GM12874 (cell line): Measurements from ENCODE around the gene IGFL2.

ENCODE experiments used
- TF ChIP-seq, protein P1 (sequence below): IDR thresholded peaks from 2 replicates; pipeline ENCODE4 v1.5.1; 2011; ENCODE audit warnings: low read depth, mild to moderate bottlenecking, control low read depth, low read length, moderate library complexity; ENCODE audit not compliant: insufficient read depth

Gene IGFL2

DNA sequence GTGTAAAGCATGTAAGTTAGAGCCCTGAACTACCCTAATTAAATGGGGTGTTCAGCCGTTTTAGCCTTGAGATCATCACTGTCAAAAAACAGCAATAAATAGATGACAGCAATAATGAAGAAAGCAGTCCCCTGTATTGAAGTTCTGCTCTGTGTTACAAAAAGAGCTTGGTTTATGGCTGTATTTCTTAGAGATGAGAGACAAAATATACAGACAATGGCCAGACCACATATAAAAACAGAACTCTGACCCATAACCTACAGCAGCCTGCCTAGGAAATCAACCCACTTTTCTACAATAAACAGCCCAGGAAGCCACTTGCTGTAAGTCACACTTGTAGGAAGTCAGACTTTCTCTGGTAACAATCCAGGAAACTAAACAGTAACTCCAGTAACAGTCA lies 34.3 kb upstream of the IGFL2 start:
- TF ChIP-seq, protein P1, sequence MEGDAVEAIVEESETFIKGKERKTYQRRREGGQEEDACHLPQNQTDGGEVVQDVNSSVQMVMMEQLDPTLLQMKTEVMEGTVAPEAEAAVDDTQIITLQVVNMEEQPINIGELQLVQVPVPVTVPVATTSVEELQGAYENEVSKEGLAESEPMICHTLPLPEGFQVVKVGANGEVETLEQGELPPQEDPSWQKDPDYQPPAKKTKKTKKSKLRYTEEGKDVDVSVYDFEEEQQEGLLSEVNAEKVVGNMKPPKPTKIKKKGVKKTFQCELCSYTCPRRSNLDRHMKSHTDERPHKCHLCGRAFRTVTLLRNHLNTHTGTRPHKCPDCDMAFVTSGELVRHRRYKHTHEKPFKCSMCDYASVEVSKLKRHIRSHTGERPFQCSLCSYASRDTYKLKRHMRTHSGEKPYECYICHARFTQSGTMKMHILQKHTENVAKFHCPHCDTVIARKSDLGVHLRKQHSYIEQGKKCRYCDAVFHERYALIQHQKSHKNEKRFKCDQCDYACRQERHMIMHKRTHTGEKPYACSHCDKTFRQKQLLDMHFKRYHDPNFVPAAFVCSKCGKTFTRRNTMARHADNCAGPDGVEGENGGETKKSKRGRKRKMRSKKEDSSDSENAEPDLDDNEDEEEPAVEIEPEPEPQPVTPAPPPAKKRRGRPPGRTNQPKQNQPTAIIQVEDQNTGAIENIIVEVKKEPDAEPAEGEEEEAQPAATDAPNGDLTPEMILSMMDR = no peak

DNA sequence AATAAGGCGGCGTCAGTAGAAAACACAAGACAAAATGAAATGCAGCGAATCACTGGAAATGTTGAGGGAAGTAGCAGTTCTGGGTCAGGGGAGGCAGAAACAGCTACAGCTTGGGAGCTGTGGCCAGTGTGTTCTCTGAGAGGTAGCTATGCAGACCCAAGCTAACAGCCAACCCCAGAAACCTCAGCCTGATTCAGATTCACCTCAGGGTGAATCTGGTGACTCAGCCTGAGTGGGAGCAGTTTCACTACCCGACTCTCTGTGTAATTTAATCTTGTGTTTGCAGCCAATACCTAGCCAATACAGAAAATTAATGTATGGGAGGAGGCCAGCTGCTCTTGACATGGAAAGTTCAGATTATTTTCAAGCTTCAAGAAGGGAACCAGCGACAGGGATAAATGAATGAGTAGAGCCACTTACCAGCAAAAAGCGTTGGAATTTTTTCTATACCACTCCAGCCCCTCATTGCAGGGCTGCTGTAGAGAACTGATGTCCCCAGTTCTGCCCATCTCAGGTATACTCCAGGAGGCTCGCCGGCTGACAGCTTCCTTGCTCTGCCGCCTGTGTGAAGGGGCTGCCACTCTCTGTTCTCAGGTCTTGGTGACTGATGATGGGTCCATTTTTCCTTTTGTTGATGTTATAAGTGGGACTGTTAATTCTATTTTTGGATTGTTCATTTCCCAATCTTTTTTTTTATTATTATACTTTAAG lies 32.5 kb upstream of the IGFL2 start:
- TF ChIP-seq, protein P1 = no peak

DNA sequence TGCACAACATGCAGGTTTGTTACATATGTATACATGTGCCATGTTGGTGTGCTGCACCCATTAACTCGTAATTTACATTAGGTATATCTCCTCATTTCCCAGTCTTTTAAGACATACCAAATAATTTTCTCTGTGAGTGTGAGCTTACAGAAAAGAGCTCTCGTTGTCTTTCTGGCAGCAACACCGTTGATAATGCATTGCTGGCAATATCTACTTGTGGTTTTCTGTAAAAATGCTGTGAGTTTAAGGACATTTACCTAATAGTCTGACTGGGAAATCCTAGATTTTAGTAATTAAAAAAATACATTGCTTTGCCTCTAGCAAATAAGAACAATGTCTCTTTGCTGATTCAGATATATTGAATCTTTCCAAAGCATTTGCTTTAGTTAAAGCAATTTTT lies 31.9 kb upstream of the IGFL2 start:
- TF ChIP-seq, protein P1 = no peak

DNA sequence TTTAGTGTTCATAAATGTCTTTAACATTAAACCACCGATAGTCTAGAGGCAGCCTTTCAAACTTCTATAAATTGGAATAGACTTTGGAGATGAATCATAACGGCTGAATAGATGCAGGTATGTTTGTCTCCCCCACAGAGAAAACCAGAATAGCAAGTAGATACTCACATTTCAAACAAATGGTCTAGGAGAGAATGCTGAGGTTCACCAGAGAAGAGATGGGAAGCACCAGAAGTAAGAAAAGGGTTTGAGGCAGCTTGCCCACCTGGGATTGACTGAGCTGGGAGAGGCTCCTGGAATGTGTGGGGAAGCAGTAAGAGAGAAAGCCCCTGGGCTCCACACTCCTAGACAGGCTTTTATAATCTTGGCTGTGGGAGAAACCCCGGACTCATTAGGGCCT lies 29.9 kb upstream of the IGFL2 start:
- TF ChIP-seq, protein P1 = no peak

DNA sequence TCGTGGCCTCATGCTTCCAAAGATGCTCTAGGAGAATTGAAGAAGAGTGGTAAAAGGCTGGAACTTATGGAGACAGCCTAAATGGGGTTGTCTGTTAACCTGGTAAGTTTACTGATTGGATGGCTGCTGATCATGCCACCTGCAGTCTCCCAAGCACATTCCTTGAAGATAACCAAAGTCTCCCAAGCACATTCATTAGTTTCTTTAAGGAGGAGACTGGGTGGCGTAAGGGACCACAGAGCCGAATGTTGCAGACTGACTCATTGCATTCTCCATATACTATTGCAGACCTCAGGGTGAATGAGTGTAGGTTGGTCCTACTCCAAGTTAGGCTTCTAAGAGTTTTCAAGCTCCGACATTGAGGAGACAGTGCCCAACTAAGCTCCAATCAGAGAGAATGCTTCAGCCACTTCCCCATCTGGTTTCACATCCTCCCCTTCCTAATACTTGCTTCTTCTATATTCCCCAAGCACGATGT lies 23.4 kb upstream of the IGFL2 start, which contains the start of gene IGFL3:
Gene IGFL3 (minus strand): TSS at position 51 of the 478 bp plus-strand sequence. CDS start 39 bp downstream, at position 12.
- TF ChIP-seq, protein P1 = no peak

DNA sequence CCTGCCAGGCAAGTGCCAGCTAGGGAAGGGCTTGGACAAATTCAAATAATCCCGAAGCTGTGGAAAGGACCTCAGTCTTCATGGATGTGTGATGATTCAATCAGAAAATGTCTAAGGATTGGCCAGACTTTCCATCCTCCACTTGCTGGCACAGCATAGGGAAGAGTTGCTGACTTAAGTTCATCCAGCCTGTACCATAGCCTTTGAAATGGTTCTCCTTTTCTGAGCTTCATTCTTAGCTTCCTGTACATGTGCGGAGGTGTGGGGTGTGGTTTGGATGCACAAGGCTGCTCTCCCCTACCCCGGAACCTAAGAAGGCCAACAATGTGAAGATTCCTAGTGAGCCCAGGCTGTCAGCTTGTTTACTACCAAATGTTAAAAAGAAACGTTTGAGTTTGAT lies 22.6 kb upstream of the IGFL2 start:
- TF ChIP-seq, protein P1 = no peak

DNA sequence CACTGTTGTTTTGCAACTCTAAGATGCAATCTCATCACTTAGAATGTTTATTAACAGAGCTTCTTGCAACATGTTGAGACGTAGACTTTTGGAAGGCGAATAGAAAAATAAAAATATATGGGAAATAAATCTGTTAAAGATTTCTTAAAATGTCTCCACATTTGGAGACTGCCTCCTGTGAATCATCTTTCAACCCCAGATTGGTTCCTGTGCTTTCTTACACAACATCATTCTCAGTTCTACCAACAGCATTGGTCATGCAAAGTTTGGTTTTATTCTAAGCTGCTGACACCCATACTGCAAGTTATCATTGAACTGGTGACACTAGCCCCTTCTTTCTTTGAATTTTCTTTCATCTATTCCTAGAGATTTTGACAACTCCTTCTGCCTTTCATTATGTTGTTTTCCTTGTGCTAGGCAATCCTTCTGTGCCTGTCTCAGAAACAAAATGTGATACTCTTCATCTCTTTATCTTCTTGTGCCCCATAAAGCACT lies 21.9 kb upstream of the IGFL2 start:
- TF ChIP-seq, protein P1 = no peak
